Measurements from ENCODE around the gene STK10.

STK10 gene

GRCh38 chr5:172086194-172086975 lies 101.6 kb downstream of the STK10 start:
- no peak for DNase-seq (ENCODE audit: low read depth)

GRCh38 chr5:172085738-172086137 lies 102.3 kb downstream of the STK10 start:
- DNase-seq (ENCODE audit: low read depth): no peak

GRCh38 chr5:172082180-172082579 lies 105.8 kb downstream of the STK10 start:
- DNase-seq (ENCODE audit: low read depth): no peak

GRCh38 chr5:172079876-172080275 lies 108.1 kb downstream of the STK10 start:
- no peak for DNase-seq (ENCODE audit: low read depth)

GRCh38 chr5:172078726-172079345 lies 109.2 kb downstream of the STK10 start:
- no peak for DNase-seq (ENCODE audit: low read depth)

GRCh38 chr5:172077664-172078425 lies 110.2 kb downstream of the STK10 start:
- DNase-seq (ENCODE audit: low read depth): no peak

GRCh38 chr5:172076761-172077244 lies 111.2 kb downstream of the STK10 start:
- peak; percentile 27 for DNase-seq (ENCODE audit: low read depth)

- no peak for DNase-seq (ENCODE audit: low read depth)
Observed at GRCh38 chr5:172075656-172076055, 112.4 kb downstream of the STK10 start.

GRCh38 chr5:172074896-172075295 lies 113.1 kb downstream of the STK10 start:
- DNase-seq (ENCODE audit: low read depth): no peak

- DNase-seq (ENCODE audit: low read depth): no peak
Observed at GRCh38 chr5:172071309-172071875, 116.6 kb downstream of the STK10 start.

GRCh38 chr5:172065431-172066065 lies 122.5 kb downstream of the STK10 start:
- no peak for DNase-seq (ENCODE audit: low read depth)

GRCh38 chr5:172064766-172065165 lies 123.3 kb downstream of the STK10 start:
- no peak for DNase-seq (ENCODE audit: low read depth)

- DNase-seq (ENCODE audit: low read depth): no peak
Observed at GRCh38 chr5:172064358-172064757, 123.7 kb downstream of the STK10 start.

GRCh38 chr5:172063463-172064235 lies 124.4 kb downstream of the STK10 start:
- DNase-seq (ENCODE audit: low read depth): no peak

GRCh38 chr5:172059661-172060100 lies 128.3 kb downstream of the STK10 start:
- DNase-seq (ENCODE audit: low read depth): no peak

- DNase-seq (ENCODE audit: low read depth): no peak
Observed at GRCh38 chr5:172058088-172058487, 129.9 kb downstream of the STK10 start.

- DNase-seq (ENCODE audit: low read depth): no peak
Observed at GRCh38 chr5:172055996-172056395, 132.0 kb downstream of the STK10 start.

GRCh38 chr5:172055421-172055820 lies 132.6 kb downstream of the STK10 start:
- no peak for DNase-seq (ENCODE audit: low read depth)

GRCh38 chr5:172054611-172055153 lies 133.3 kb downstream of the STK10 start:
- no peak for DNase-seq (ENCODE audit: low read depth)

GRCh38 chr5:172052450-172053236 lies 135.4 kb downstream of the STK10 start:
- peak; percentile 23 for DNase-seq (ENCODE audit: low read depth)

Measured in GM04504 (cell line).